Left renal pelvis (tissue), 4 donors: ENCODE measurements around the gene COLEC11. TPM values are rescaled to one million over a fixed set of nuclear protein-coding genes. Genes with fewer than 3 reads are reported as not detected.
"Not testable (repeated sequence)": the region's sequence is repeated elsewhere in the genome, so short reads cannot be mapped to it uniquely, and the experiment has no call there.

Experiments used
- DNase-seq, 4 donors: peaks; one replicate each; pipeline ENCODE4 v3.0.0-alpha.2; 2013; ENCODE audit warnings: low read depth in 4 of 4, low spot score in 3 of 4
- polyA plus RNA-seq, 4 donors: library from polyadenylated mRNA; unstranded; fragments of 120-200 nt; gene quantifications; one replicate each; pipeline ENCODE4 v1.2.1, GENCODE V29; 2013; ENCODE audit not compliant: insufficient read length in 4 of 4

COLEC11 gene
- polyA plus RNA-seq, 4 donors: 0.72 to 3.1 (median 1.5) TPM

- not testable (repeated sequence) for DNase-seq
Measured at GRCh38 chr2:3635975-3636327, 41.0 kb downstream of the COLEC11 start.

- DNase-seq: no peak
Measured at GRCh38 chr2:3636586-3637310, 41.8 kb downstream of the COLEC11 start.

GRCh38 chr2:3637311-3637675 is 42.4 kb downstream of the COLEC11 start:
- DNase-seq: no peak

DNA sequence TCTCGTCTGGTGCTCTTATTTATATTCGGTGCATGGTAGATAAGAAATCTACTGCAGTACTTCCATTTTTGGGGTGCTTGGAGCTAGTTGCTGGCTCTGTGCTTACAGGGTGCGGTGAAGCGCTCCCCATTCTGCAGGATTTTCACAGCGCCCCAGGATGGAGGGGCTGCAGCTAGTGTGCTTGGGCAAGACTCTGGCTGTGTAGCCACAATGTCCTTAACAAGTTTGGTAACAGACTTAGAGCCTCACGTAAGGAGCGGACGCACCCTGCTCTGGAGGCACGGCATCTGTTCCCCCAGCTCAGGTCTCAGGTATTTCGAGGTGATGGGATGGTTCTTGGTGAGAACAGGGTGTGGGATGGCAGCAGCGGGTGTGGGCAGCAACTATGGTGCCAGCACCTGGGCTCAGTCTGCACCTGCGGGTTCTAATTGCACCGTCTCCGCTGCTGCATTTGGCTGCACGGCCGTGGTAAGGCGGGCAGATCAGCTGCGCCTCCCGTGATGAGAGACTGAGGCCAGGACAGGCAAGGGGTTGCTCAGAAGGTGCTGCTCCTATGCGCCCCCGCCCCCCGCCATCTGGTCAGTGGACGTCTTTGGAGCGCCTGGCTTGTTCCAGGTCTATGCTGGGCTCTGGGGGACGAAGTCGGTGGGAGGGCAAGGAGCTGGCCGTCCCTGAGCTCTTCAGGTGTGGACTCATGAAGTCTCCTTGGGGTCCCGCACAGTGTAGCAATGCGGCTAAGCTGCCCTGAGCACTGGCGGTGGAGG is 43.0 kb downstream of the COLEC11 start:
- no peak for DNase-seq

DNA sequence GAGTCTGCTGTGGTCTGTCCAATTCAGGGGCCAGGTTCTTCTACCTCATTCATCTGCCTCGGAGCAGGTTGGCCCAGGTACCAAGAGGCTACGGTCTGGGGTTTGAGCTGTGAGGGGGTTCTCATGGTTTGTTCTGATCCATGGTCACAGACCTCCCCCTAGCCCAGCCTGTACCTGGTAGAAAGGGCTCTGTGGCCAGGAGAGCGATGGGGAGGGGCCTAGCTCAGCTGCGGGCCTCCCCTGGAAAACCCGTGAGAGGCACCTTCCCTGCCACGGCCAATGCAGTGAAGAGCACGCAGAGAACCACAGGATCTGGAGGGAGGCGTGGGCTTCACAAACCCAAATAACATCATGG is 43.5 kb downstream of the COLEC11 start:
- no peak for DNase-seq

DNA sequence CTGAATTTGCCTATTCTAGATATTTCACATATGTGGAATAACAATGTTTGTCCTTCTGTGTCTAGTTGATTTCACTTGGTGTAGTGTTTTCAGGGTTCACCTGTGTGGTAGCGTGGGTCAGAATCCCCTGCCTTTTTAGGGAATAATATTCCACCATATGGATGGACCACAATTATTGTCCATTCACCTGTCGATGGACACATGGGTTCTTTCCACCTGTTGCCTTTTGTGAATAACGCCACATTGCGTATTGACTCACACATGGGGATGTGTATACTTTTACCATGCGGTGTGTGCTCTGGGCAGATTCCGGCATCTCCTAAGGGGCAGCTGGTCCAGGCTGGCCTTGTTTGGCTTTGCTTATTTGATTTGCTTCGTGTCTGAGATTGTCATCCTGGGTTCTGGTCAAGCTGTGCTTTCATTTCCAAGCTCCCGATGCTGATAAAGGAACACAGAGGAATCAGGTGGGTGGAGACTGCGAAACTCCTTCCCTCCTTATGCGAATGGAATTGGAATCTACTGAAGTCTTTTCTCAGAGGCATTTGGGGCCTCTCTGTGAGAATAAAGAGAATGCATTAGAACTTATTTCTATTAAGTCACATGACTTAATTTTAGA is 44.2 kb downstream of the COLEC11 start:
- DNase-seq: no peak

- DNase-seq: no peak
Measured at GRCh38 chr2:3639653-3640052, 44.7 kb downstream of the COLEC11 start.

DNA sequence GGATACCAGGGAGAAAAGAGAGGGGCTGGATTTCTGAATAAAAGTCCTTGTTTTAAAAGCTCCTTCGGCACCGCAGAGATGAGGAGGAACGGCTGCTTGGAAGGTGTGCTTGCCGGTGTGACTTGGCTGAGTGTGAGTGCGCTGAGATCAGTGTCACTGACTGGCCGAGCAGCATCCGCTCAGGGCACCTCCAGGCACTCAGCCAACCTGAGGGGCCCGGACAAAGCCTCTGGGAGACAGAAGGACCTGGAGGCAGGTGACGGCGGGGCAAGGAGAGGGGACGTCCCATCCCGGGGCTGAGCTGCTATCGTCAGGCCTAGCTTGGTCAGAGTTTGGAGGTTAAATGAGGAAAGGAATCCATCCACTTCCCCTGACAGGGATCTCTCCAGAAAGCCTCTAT is 46.3 kb downstream of the COLEC11 start:
- DNase-seq: no peak

GRCh38 chr2:3641841-3642421 is 47.0 kb downstream of the COLEC11 start:
- DNase-seq: no peak

GRCh38 chr2:3642521-3643215 is 47.8 kb downstream of the COLEC11 start:
- no peak for DNase-seq

DNA sequence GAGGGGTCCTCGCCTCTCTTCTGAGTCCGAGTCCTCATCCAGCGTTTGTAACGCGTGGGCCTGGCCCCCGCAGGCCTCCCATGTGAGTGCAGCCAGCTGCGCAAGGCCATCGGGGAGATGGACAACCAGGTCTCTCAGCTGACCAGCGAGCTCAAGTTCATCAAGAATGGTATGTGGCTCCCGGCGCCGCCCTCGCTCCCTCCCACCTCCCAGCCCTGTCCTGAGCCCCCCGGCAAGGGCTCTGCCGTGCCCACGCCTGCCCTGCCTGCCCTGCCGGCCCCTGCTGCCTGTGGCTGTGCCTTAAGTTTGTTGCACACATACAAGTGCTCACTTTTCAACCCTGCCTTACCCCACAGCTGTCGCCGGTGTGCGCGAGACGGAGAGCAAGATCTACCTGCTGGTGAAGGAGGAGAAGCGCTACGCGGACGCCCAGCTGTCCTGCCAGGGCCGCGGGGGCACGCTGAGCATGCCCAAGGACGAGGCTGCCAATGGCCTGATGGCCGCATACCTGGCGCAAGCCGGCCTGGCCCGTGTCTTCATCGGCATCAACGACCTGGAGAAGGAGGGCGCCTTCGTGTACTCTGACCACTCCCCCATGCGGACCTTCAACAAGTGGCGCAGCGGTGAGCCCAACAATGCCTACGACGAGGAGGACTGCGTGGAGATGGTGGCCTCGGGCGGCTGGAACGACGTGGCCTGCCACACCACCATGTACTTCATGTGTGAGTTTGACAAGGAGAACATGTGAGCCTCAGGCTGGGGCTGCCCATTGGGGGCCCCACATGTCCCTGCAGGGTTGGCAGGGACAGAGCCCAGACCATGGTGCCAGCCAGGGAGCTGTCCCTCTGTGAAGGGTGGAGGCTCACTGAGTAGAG is 48.7 kb downstream of the COLEC11 start:
- no peak for DNase-seq

DNA sequence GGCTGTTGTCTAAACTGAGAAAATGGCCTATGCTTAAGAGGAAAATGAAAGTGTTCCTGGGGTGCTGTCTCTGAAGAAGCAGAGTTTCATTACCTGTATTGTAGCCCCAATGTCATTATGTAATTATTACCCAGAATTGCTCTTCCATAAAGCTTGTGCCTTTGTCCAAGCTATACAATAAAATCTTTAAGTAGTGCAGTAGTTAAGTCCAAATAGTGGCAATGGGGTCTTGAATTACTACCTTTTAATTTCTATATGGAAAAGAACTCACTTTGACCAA is 49.3 kb downstream of the COLEC11 start:
- DNase-seq: no peak

GRCh38 chr2:3644891-3645605 is 50.1 kb downstream of the COLEC11 start:
- no peak for DNase-seq

DNA sequence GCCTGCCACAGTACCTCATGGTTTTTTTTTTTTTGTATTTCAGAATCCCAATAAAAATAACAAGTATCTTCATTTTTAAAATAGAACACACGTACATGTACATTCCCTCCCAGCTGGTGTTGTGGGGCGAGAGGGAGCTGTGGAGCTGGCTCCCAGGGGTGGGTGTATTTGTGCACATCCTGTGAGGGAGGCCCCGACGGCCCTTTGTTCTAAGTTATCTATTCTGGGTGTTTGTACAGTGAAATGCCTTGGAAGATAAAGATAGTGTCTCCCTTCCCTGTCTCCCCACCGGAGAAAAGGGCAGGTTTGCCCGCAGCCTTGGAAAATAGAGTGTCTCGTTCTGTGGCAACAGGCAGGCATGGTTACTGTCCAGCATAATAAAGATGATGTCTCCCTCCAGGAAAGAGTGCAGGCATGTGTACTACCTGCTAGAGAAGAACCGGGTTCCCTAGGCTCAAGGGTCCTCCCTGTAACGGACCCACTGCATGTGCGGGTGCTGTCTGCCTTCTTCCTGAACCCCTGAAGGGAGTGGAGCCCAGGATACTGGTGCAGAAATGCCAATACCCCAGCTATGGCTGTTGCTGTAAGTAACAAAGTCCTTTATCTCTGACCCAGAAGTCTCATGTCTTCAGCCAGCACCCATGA is 51.0 kb downstream of the COLEC11 start:
- DNase-seq: no peak

- no peak for DNase-seq
Measured at GRCh38 chr2:3646446-3646845, 51.5 kb downstream of the COLEC11 start.

- DNase-seq: no peak
Measured at GRCh38 chr2:3647246-3647645, 52.3 kb downstream of the COLEC11 start.

DNA sequence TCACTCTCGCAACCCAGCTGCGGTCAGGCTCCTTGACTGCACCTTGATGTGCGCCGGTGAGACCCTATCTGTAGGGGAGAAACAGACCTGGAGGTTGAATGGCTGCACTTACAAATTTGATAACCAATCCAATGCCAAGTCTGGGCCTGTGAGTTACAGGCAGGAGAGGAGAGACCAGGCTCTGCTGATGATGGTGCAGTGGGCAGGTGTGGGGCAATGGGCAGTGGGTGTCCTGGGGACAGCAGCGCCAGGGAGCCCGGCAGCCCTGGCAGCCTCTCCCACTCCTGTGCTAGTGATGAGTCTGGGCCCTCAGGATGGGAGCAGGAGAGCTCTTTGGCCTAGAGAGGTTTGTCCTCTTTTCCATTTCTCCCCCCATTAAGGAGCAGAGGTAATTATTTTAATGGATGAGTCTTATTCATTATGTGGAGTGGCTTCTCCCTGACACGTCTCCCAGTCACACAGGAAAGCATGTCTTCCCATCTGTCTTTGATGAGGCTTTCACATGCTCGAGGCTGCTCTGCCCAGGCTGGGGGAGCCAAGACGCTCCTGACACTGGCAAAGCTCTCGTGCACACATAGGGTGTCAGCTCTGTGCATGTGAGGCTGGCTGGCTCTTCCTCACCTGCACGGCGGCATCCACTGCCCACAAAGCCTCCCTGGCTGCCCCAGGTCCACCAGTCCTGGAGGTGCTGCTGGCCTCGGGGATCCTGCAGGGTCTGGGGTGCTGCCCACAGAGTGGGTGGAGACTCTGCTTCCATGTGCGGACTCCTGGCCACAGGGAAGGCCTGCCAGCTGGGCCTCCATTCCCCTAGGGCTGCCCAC is 53.1 kb downstream of the COLEC11 start:
- DNase-seq: no peak

DNA sequence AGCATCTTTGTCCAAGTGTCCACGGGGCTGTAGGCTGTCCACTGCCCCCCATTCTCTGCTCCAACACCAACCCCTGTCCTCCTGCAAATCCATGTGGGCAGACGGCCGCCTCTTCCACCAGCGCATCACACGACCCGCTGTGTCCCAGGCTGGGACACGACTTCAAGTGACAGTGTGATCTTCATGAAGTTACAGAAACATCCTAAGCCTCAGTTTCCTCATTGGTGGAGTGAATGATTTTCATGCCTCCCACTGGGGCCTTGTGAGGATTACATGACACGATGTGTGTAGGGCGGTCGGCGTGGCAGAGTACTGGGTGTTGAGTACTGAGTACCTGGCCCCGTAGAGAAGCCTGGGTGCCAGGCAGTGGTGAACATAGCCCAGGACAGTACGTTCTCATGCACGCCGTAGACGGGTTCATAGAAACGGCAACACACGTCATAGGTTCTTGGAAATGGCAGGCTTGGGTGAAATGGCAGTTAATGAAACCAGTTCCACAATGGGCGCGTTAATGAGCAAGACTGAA is 53.8 kb downstream of the COLEC11 start:
- DNase-seq: no peak
